ENCODE measurements around the gene SLC10A7.
"Not testable (repeated sequence)": the region's sequence is repeated elsewhere in the genome, so short reads cannot be mapped to it uniquely, and the experiment has no call there.

The SLC10A7 gene

DNA sequence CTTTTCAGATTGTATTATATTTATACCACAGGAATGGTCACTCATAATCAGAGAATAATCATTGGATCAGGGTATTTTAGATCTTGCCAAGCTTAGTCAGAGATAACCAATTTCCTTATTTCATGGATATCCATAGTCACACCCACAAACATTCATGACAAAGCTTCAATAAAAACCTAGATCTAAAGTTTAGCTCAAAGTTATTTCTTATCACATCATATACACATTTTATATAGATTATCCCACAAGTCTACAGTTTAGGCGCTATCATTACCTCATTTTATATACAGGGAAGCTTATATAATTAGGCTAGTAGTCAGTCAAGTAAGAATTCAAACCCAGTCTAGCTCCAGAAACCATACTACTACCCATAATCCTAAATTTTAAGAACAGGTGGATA, 82.3 kb downstream of the SLC10A7 start:
- DNase-seq (ENCODE audit: low spot score): no peak

- no peak for DNase-seq (ENCODE audit: low spot score)
Observed at GRCh38 chr4:146437778-146438177, 84.0 kb downstream of the SLC10A7 start.

DNA sequence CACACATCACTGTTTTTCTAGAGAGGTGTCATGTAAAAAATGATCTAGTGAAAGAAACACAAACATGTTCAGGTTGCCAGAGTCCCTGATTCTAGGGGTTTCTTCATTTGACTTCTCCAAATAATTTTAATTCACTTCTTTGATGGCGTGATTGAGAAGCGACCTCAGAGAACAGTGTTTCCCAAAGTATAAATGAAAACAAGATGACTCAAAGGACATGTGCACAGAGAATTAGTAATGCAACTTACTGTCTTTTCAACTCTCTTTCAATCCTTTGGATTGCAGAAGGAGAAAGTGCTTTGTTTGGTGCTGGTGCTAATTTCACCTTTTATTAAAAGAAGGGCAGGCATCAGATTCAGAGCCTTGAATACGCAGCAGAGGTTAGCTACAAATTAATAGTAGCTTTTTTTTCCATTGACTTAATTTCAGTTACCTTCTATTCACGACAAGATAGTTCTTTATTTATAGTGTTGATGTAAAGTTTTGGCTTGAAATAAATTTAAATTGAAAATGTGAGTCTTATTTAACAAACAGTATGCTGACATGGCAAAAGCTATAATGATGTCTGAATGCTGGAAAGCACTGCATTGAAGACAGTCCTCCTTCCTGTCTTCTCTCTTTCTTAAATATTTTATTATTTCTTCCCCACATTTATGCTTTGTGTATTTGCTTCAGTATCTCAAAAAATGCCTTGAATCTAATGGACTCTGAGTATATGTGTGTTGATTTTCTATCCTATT, 85.1 kb downstream of the SLC10A7 start:
- no peak for DNase-seq (ENCODE audit: low spot score)

- DNase-seq (ENCODE audit: low spot score): no peak
Observed at GRCh38 chr4:146435962-146436361, 85.8 kb downstream of the SLC10A7 start.

- DNase-seq (ENCODE audit: low spot score): no peak
Observed at GRCh38 chr4:146432065-146432464, 89.7 kb downstream of the SLC10A7 start.

DNA sequence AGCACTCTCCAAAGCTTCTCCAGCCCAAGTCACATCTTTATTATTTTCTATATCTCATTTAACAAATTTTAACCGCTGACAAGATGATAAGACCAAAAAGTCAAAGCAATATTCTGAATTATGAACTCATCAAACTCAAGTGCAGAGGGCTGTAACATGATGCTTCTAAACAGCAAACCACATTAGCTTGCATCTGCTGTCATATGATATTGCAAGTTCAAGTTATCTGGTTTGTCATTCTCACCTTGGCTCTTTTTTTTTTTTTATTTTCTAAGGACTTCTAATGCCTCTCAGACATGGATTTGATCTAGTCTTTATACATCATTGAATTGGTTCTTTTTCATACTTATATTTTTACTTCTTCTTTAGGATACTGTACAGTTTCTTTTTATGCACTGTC, 93.4 kb downstream of the SLC10A7 start:
- no peak for DNase-seq (ENCODE audit: low spot score)

DNA sequence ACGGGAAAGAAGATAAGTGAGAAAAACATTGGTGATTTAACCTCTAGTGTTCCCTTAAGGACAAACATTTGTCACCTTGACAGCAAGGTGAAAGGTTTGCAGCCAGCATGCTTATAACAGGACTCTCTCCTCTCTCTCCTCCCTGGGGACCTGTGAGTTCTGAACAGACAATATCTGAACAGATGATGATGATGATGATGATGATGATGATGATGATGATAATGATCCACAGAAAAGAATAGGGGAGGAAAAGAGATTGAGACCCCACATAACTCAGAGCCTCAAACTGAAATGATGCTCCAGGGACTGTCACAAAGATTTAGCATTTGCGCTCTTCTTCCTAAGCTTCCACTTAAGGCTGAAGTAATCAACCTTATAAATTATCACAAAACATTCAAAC, 103.9 kb downstream of the SLC10A7 start:
- DNase-seq (ENCODE audit: low spot score): no peak

DNA sequence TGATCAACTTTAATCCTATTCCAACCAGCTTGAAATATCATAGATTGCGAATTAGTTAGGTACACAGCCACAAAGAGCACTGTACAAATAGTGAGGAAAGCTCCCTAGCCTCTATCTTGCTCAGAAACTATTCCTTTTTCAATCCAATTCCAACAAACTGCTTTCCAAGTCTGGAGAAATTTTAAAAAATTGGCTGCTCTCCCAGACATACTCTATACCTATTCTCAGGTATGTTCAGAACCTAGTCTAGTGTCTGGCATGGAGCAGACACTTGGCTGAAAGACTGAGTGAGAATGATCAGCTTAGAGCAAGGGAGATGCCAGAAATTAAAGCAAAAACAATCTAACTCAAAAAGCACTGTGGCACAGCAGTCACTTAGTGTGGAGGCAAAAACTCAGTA, 105.9 kb downstream of the SLC10A7 start:
- no peak for DNase-seq (ENCODE audit: low spot score)

GRCh38 chr4:146407669-146408084, 114.1 kb downstream of the SLC10A7 start:
- no peak for DNase-seq (ENCODE audit: low spot score)

- no peak for DNase-seq (ENCODE audit: low spot score)
Observed at GRCh38 chr4:146407257-146407656, 114.5 kb downstream of the SLC10A7 start.

- DNase-seq (ENCODE audit: low spot score): no peak
Observed at GRCh38 chr4:146401274-146401673, 120.5 kb downstream of the SLC10A7 start.

DNA sequence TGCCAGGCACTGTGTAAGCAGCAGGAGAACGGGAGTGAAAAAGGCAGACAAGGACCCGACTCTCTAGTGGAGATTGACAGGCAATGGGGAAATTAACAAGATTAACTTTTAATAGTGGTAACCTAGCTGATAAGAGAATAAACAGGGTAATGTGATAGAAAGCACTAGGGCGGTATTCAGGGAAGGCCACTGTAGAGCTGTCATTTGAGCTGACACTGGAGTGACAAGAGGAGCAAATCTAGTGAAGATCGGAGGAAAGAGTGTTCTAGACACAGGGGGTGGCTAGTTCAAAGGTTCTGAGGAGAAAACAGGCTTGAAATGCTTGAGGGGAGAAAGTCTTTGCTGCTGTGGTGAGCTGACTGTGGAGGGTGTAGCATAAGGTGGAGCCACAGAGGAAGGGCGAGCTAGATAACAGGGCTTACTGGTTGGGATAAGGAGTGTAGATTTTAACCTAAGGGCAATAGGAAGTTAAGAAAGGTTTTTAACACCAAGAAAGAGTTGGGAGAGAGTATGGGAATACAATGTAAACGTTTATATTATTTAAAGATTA, 122.8 kb downstream of the SLC10A7 start:
- DNase-seq (ENCODE audit: low spot score): no peak

- DNase-seq (ENCODE audit: low spot score): no peak
Observed at GRCh38 chr4:146398404-146398803, 123.3 kb downstream of the SLC10A7 start.

- no peak for DNase-seq (ENCODE audit: low spot score)
Observed at GRCh38 chr4:146389561-146389960, 132.2 kb downstream of the SLC10A7 start.

DNA sequence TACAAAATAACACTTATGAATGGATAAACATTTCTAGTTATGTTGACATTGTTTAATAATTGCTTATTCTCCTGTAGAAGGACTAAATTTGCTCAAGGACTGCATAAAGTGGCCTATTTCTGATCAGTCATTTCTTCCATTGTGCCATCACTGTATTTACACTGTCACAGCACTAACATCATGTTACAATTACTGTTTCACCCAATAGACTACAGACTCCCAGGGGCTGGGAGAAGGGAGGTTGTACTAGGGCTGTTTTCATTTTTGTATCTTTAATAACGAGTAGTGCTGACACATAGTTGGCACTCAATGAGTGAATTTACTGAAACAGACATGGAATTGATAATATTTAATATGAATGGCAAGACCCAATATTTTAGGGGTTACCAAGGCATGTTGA, 139.5 kb downstream of the SLC10A7 start:
- DNase-seq (ENCODE audit: low spot score): no peak

- DNase-seq (ENCODE audit: low spot score): no peak
Observed at GRCh38 chr4:146381263-146381872, 140.4 kb downstream of the SLC10A7 start.

DNA sequence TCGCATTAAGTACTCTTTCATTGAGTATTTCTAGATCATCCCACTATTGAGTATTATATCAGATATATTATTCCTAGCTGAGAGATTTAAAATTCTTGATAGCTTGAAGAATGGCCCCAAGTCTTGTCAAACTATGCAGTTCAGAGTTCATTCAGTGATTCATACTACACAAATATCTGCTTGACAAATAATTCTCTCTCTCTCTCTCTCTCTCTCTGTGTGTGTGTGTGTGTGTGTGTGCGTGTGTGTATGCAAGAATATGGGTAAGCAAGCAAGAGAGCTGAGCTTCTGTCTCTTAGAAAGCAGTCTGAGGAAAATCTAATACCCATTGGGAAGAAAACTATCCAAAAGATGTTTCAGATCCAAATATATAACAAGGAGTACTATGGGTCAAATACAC, 142.0 kb downstream of the SLC10A7 start:
- DNase-seq (ENCODE audit: low spot score): no peak

GRCh38 chr4:146371812-146372211, 149.9 kb downstream of the SLC10A7 start:
- no peak for DNase-seq (ENCODE audit: low spot score)

DNA sequence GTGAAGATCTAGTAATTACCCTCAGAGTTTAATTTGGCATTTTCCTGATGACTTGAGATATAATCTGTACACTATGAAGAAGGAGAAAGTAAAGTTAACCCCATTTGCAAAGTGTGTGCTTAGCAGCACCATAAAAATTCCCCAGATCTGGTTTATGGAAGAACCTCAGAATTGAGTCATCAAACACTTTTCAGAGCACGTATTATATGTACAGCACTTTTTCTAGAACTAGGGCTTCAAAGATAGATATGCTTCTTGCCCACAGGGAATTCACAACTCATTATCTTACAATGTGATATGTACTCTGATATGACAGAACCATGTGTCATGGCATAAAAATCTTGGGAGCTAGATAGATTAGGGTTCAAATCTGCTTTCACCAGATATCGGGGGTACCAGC, 150.9 kb downstream of the SLC10A7 start:
- DNase-seq (ENCODE audit: low spot score): no peak

DNA sequence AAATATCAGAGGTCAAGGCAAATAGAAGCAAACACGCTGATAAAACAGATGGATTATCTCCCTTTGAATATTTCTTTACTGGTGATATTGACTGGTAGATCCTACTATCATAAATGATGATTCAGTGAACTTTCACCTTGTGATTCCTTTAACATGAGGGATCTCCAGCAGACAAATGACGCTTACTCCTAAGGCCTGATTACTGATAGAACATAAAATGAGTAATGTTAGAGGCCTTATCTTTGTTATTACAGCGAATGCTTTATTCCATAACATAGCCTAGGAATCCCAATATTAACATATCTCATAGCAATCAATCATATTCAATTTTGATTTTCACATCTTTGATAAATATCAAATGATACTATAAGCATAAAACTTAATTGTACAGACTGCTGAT, 152.3 kb downstream of the SLC10A7 start:
- DNase-seq (ENCODE audit: low spot score): no peak

DNA sequence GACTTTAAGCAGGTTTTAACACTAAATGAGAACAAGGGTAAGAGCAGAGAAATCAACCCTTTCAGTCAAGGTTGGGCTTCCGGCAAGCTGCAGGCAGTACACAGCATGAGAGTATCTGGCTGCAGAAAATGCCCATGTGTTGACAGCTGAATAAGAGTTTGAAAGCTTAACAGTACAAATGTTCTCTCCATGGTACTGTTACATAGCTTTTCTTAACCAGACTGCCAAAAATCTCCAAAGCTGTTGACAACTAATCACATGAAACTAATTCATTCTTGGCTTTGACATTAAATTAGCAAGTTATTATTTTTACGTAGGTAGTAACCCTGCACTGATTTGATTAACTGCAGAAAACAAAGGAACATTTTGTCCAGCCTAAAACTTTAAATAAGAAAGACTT, 153.5 kb downstream of the SLC10A7 start:
- no peak for DNase-seq (ENCODE audit: low spot score)

- DNase-seq (ENCODE audit: low spot score): no peak
Observed at GRCh38 chr4:146367347-146367746, 154.4 kb downstream of the SLC10A7 start.

DNA sequence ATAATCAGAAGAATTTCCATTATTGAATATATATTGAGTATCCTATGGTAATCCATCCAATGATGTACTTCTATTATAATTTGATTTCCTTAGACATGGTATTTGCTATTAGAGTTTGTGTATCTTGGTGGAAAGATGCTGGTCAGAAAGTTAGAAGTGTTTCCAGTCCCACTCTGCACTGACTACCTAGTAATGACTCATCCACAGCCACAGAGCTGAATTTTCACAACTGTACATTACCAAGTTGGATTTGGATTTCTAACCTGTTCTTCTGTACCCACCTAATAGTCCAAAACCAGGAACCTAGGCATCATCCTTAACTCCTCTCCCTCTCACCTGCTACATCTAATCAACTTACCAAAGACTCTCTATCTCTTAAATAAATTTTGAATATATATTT, 162.0 kb downstream of the SLC10A7 start:
- DNase-seq (ENCODE audit: low spot score): no peak

- not testable (repeated sequence) for DNase-seq (ENCODE audit: low spot score)
Observed at GRCh38 chr4:146350114-146350513, 171.6 kb downstream of the SLC10A7 start.

Data from NAMALWA (cell line).